GM12873 (cell line): ENCODE data around the gene B3GAT1.
A peak's percentile ranks its signal among the peaks of the same experiment; 100 is the strongest.

Experiments used
- CTCF ChIP-seq: IDR thresholded peaks from 2 replicates; pipeline ENCODE4 v1.5.1; 2012; ENCODE audit warnings: low read depth, mild to moderate bottlenecking, moderate library complexity, low read length, control low read depth; ENCODE audit not compliant: insufficient read depth; ENCODE audit errors: missing control alignments

B3GAT1 gene

DNA sequence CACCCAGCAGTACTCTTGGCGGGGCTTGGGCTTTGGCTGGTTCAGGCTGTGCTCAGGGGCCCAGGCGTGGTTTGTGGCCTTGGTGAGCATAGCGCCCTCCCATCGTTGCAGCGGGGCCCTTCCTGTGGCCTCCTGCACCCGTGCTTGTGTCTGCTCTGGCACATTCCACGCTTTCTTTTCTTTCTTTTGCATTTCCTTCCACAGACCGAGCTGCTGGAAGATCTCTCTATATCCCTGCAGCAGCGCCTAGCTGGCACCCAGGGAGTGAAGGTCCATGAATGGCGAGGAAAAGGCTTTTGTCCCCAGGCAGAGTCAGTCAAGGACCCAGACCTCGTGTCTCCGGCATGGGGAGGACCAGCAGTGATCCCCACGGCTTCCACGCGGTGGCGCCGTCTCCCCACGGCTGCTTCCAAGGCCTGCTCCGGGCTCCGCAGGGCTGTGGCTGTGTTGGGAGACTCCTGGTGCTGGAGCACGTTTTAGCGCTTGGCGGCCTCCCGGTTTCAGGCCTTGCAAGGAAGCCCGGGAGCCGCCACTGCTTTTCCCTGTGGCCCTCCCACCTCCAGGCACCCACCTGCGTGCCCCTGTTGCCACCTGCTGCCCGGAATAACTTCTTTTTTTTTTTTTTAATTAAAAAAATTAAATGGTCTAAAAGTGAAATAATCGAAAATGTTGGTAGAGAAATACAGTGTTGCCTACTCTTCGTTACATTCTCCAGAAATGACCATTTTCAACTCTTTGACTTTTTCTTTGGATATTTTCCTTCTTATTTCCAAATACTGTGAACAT lies 51.8 kb downstream of the B3GAT1 start:
- peak; percentile 95 for TF ChIP-seq CTCF

DNA sequence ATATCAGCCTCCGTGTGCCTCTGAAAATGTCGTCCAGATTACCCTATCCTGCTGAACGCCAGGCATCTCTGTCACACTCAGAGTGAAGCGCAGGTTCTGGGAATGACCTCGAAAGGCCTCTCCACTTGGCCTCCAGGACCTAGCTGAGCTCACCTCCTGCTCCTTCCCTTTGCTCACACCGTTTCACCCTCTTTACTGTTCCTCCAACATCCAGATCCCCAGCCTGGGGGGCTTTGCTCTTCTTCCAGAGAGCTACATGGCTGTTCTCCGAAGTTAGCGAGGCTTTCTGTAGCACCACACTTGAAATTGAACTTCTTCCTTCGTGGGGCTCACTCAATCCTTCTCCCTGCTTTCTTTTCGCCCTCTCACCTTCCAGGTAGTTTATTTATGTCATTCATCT lies 52.4 kb downstream of the B3GAT1 start:
- no peak for TF ChIP-seq CTCF

- no peak for TF ChIP-seq CTCF
Observed at GRCh38 chr11:134358856-134359490, 53.1 kb downstream of the B3GAT1 start.

DNA sequence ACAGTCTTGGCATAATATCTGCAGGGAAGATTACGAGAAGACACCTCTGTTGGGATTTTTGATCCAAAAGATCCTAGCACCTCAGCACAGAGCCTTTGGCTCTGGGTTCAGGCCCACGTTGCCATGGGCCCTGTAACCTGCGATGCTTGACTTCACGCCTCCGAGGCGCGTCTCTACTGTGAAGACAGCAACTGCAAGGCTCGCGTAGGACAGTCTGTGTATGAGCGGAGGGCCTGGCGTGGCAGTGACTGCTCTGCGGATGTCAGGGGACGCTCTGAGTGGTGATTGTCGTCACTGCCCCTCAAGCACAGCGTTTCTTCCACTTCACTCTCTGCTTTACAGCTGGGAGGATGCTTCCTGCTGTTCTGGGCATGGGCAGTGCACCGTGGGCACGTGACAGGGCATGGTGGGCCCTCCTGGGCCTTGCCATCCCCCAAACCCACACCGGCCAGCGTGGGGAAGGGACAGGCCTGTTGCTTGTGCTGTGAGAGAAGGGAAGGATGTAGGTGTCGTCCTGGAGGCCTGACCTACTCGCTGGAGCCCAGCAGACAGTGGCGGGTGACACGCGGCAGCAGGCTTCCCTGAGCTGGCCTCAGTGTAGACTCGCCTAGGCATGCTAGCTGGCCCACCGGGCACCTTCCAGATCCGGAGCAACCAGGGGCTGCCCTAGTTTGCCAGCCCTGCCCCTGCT lies 53.7 kb downstream of the B3GAT1 start:
- TF ChIP-seq CTCF: no peak

DNA sequence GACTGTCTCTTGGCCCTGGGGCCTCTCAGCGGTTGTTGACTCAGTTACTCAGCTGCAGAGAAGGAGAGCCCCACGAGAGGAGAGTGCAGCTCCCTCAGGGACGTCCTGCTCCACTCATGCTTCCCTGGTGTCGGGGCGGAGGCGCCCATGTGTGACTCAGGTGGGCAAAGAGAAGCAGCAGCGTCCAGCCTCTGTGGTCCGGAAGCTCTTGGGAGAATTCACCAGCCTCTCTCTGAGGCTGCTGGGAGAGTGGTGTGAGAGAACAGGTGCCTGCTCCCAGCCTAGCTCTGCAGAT lies 54.5 kb downstream of the B3GAT1 start:
- TF ChIP-seq CTCF: no peak

DNA sequence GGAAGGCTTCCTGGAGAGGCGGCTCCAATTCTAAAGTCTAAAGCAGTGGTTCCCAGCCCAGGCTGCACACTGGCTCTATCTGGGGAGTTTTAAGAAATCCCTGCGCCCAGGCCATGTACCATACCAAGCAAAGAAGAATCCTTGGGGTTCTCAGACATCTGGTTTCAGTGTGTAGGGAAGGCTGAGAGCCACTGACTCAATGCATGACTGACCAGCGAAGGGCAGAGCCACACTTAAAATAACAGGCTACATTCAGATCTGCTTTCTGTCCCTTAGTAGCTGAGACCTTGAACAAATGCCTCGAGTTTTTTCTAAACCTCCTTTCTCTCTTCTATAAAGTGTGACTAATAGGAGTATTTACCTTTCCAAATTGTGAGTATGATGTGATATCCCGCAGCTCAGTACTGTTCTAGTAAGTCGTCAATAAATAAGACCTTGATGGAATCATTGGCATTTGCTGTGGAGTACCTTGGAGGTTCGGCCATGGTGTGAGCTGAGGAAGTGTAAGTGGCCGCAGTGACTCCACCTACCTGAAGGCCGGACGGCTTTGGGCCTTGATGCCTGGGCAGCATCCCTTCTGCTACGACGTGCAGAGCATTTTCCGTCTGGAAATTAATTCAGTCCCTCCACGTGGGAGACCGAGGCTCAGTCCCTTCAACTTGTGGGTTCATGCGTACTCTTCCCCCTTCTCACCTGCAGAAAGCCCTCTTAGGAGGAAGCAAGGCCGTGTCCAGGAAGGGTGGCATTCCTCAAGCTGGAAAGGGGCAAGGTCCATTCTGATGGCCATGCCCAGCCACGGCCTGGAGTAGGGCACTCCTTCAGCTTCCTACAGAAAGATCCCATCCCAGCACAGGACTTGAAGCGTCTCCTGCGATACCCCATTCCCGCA lies 55.1 kb downstream of the B3GAT1 start:
- TF ChIP-seq CTCF: no peak
